Naive thymus-derived CD4-positive, alpha-beta T cell (primary cell): ENCODE data around the gene CLSTN1. TPM values are rescaled to one million over a fixed set of nuclear protein-coding genes. Genes with fewer than 3 reads are reported as not detected.

ENCODE experiments used
- ATAC-seq: fragments of 150-1000 bp; cut with Tn5 transposase; 2 replicates; pipeline ENCODE4 v1.10.0; 2021; ENCODE audit warnings: mild to moderate bottlenecking, moderate library complexity
- CTCF ChIA-PET: fragments of 350-600 bp; sonication (Branson Sonifier 250); formaldehyde crosslinking; loops from one replicate; lab custom pipeline; 2021; ENCODE audit warnings: antibody characterized with exemption; lab: Charles Lee
- POLR2A ChIA-PET: fragments of 350-600 bp; sonication (Branson Sonifier 250); formaldehyde crosslinking; loops from one replicate; lab custom pipeline; 2021; ENCODE audit warnings: antibody characterized with exemption, inconsistent platforms; lab: Charles Lee
- DNase-seq, 9 donors: peaks; one replicate each; pipeline versions ENCODE4 v3.0.0 to v3.0.0-alpha.2; 2020 to 2022; ENCODE audit warnings: mixed read lengths in 1 of 9
- H3K27ac ChIP-seq: one replicate; pipeline ENCODE4 v1.7.0; 2013; ENCODE audit warnings: mild to moderate bottlenecking, low read depth, low read length, moderate library complexity
- H3K27me3 ChIP-seq, 2 donors: one replicate each; pipeline ENCODE4 v1.7.0; 2013; ENCODE audit warnings: low read length in 2 of 2, mild to moderate bottlenecking in 2 of 2, moderate library complexity in 2 of 2; ENCODE audit not compliant: control insufficient read depth in 2 of 2, insufficient read depth in 2 of 2
- H3K36me3 ChIP-seq, 3 experiments: 1 replicate in 2 of 3; 2 replicates in 1 of 3; pipeline ENCODE4 v1.7.0; 2013; ENCODE audit warnings: low read length in 3 of 3, mild to moderate bottlenecking in 3 of 3, moderate library complexity in 1 of 3; ENCODE audit not compliant: insufficient read depth in 3 of 3, control insufficient read depth in 2 of 3
- H3K4me1 ChIP-seq, 2 donors: one replicate each; pipeline ENCODE4 v1.7.0; 2013; ENCODE audit warnings: low read length in 2 of 2, mild to moderate bottlenecking in 2 of 2, moderate library complexity in 1 of 2; ENCODE audit not compliant: control insufficient read depth in 2 of 2, insufficient read depth in 2 of 2
- H3K4me3 ChIP-seq: 2 replicates; pipeline ENCODE4 v1.7.0; 2013; ENCODE audit warnings: mild to moderate bottlenecking, low read length
- H3K9me3 ChIP-seq, 3 experiments: 1 replicate in 2 of 3; 2 replicates in 1 of 3; pipeline ENCODE4 v1.7.0; 2013; ENCODE audit warnings: low read length in 3 of 3; ENCODE audit not compliant: control insufficient read depth in 2 of 3
- H3K27ac Mint-ChIP-seq, 9 donors: one replicate each; pipeline ENCODE4 v1.8.0; 2020 to 2022; ENCODE audit warnings: mixed read lengths in 9 of 9, mild to moderate bottlenecking in 8 of 9, moderate library complexity in 5 of 9, inconsistent platforms in 2 of 9
- H3K27me3 Mint-ChIP-seq, 5 donors: one replicate each; pipeline ENCODE4 v1.8.0; 2021 to 2022; ENCODE audit warnings: mixed read lengths in 5 of 5, mild to moderate bottlenecking in 1 of 5
- H3K36me3 Mint-ChIP-seq, 5 donors: one replicate each; pipeline ENCODE4 v1.8.0; 2020 to 2022; ENCODE audit warnings: mixed read lengths in 5 of 5, mild to moderate bottlenecking in 3 of 5, inconsistent platforms in 1 of 5
- H3K4me1 Mint-ChIP-seq, 7 donors: one replicate each; pipeline ENCODE4 v1.8.0; 2020 to 2022; ENCODE audit warnings: mixed read lengths in 7 of 7, mild to moderate bottlenecking in 3 of 7, inconsistent platforms in 1 of 7
- H3K4me3 Mint-ChIP-seq, 10 donors: one replicate each; pipeline ENCODE4 v1.8.0; 2020 to 2022; ENCODE audit warnings: mild to moderate bottlenecking in 10 of 10, mixed read lengths in 10 of 10, moderate library complexity in 6 of 10, inconsistent platforms in 2 of 10
- H3K9me3 Mint-ChIP-seq, 11 donors: one replicate each; pipeline ENCODE4 v1.8.0; 2020 to 2022; ENCODE audit warnings: mixed read lengths in 11 of 11, mild to moderate bottlenecking in 4 of 11, inconsistent platforms in 1 of 11, moderate library complexity in 1 of 11
- intact Hi-C, 2 donors: fragments of 100-400 bp; cut with micrococcal nuclease; formaldehyde crosslinking; loops; one replicate each; pipeline ENCODE4 v1.15.1; 2023
- polyA plus RNA-seq, 2 donors: library from polyadenylated mRNA; unstranded; fragments of 300-500 nt; fragmentation: Illumina TruSeq; gene quantifications; one replicate each; pipeline ENCODE4 v1.2.3, GENCODE V29; 2021
- total RNA-seq, 6 experiments: library from RNA in 5 of 6; stranded (reverse) in 5 of 6; gene quantifications; 1 replicate in 5 of 6; 2 replicates in 1 of 6; pipeline ENCODE4 v1.2.3 and lab custom pipeline; 2021 to 2026

Gene CLSTN1
- total and polyA plus RNA-seq, 7 experiments from 2014 or later: 16.9 to 116 (median 78.3) TPM

GRCh38 chr1:9730096-9730901 lies 93.5 kb downstream of the CLSTN1 start:
- H3K27me3 ChIP-seq: no peaks in the 10 kb centered on the region
- Mint-ChIP-seq H3K27me3 (no peaks in the 10 kb centered on the region), H3K36me3 (peaks cover 9 to 69% (median 48%) of the 10 kb centered on the region in 5 donors), H3K27ac (peak overlapping the region; percentile 70 to 94 (median 91)), H3K4me1 (peaks cover 37 to 82% (median 65%) of the 10 kb centered on the region in 7 donors), H3K9me3 (peaks cover 0 to 23% (median 0%) of the 10 kb centered on the region in 11 donors), H3K4me3 (peak overlapping the region; percentile 1 to 80 (median 70))
- no peak for DNase-seq
- POLR2A ChIA-PET: interaction anchor here (0.6 to 13.7 kb wide), 7 partner anchors 13 to 101 kb away, joined by 3 to 192 read pairs (median 4); no protein-coding TSS in a partner anchor
- CTCF ChIA-PET: interaction anchor here (0.6 to 1.7 kb wide), 3 partner anchors 10 to 23 kb away, joined by 3 to 5 read pairs (median 4); no protein-coding TSS in a partner anchor
- no peak overlapping the region for H3K4me3 ChIP-seq
- no peaks in the 10 kb centered on the region for H3K9me3 ChIP-seq
- peaks cover 13 to 70% (median 27%) of the 10 kb centered on the region in 3 experiments for H3K36me3 ChIP-seq
- ATAC-seq: peak; percentile 49
- H3K27ac ChIP-seq: no peak overlapping the region
- intact Hi-C loops: no loop called here
- peaks cover 23 to 54% of the 10 kb centered on the region in 2 donors for H3K4me1 ChIP-seq

- DNase-seq: no peak
- POLR2A ChIA-PET: interaction anchor here (0.6 to 13.7 kb wide), 5 partner anchors 13 to 100 kb away, joined by 3 to 192 read pairs (median 5); no protein-coding TSS in a partner anchor
- ATAC-seq: no peak
- Mint-ChIP-seq H3K4me3 (peak overlapping the region in 9 of 10 donors; percentile 71 to 89 (median 81)), H3K27ac (peak overlapping the region; percentile 81 to 98 (median 94)), H3K27me3 (no peaks in the 10 kb centered on the region), H3K9me3 (peaks cover 0 to 21% (median 0%) of the 10 kb centered on the region in 11 donors), H3K36me3 (peaks cover 9 to 66% (median 52%) of the 10 kb centered on the region in 5 donors), H3K4me1 (peaks cover 40 to 89% (median 71%) of the 10 kb centered on the region in 7 donors)
- Histone ChIP-seq H3K9me3 (no peaks in the 10 kb centered on the region), H3K27ac (peak overlapping the region; percentile 62), H3K4me1 (peaks cover 23 to 60% of the 10 kb centered on the region in 2 donors), H3K27me3 (no peaks in the 10 kb centered on the region), H3K4me3 (peak overlapping the region; percentile 44), H3K36me3 (peaks cover 13 to 67% (median 21%) of the 10 kb centered on the region in 3 experiments)
- intact Hi-C loops: loop anchor here (2.0 to 5.0 kb wide), 5 partner anchors 41 to 303 kb away; partner anchors contain the start of gene UBE4B (in 1 of the 2)
- CTCF ChIA-PET: interaction anchor here (1.7 kb wide), 1 partner anchor 16 kb away, joined by 4 read pairs; no protein-coding TSS in a partner anchor
These were observed 94.2 kb downstream of the CLSTN1 start for GRCh38 chr1:9729523-9729922.

- H3K4me1 Mint-ChIP-seq: peaks cover 42 to 93% (median 75%) of the 10 kb centered on the region in 7 donors
- Histone ChIP-seq H3K9me3 (no peaks in the 10 kb centered on the region), H3K27me3 (no peaks in the 10 kb centered on the region), H3K4me3 (peak overlapping the region; percentile 44), H3K27ac (peak overlapping the region; percentile 62), H3K4me1 (peaks cover 26 to 68% of the 10 kb centered on the region in 2 donors), H3K36me3 (peaks cover 12 to 67% (median 22%) of the 10 kb centered on the region in 3 experiments)
- peak overlapping the region; percentile 81 to 98 (median 94) for H3K27ac Mint-ChIP-seq
- DNase-seq (peak in 8 of 9 donors; percentile 72 to 93 (median 86)), ATAC-seq (peak; percentile 86)
- CTCF ChIA-PET: interaction anchor here (1.6 to 2.6 kb wide), 3 partner anchors 9 to 101 kb away, joined by 3 to 18 read pairs (median 11); no protein-coding TSS in a partner anchor
- peaks cover 5 to 67% (median 54%) of the 10 kb centered on the region in 5 donors for H3K36me3 Mint-ChIP-seq
- POLR2A ChIA-PET: interaction anchor here (0.6 to 13.7 kb wide), 5 partner anchors 12 to 726 kb away, joined by 3 to 192 read pairs (median 5); no protein-coding TSS in a partner anchor
- intact Hi-C loops: loop anchor here (1.0 to 5.0 kb wide), 8 partner anchors 11 to 304 kb away; partner anchors contain the start of genes CTNNBIP1 (in 1 of the 2) and UBE4B (in 1 of the 2)
- H3K4me3 Mint-ChIP-seq: peak overlapping the region; percentile 71 to 89 (median 82)
- peaks cover 0 to 14% (median 0%) of the 10 kb centered on the region in 11 donors for H3K9me3 Mint-ChIP-seq
- no peaks in the 10 kb centered on the region for H3K27me3 Mint-ChIP-seq
These were observed 95.1 kb downstream of the CLSTN1 start for GRCh38 chr1:9728451-9729295.

GRCh38 chr1:9726905-9727595 lies 96.7 kb downstream of the CLSTN1 start:
- no peaks in the 10 kb centered on the region for H3K27me3 ChIP-seq
- H3K4me1 Mint-ChIP-seq: peaks cover 44 to 90% (median 72%) of the 10 kb centered on the region in 7 donors
- no peak for ATAC-seq

GRCh38 chr1:9726406-9726805 lies 97.4 kb downstream of the CLSTN1 start:
- Mint-ChIP-seq H3K27ac (peak overlapping the region in 8 of 9 donors; percentile 62 to 97 (median 88)), H3K9me3 (peaks cover 0 to 14% (median 0%) of the 10 kb centered on the region in 11 donors), H3K27me3 (no peaks in the 10 kb centered on the region), H3K4me1 (peaks cover 43 to 90% (median 66%) of the 10 kb centered on the region in 7 donors), H3K36me3 (peaks cover 4 to 61% (median 56%) of the 10 kb centered on the region in 5 donors), H3K4me3 (peak overlapping the region in 7 of 10 donors; percentile 27 to 76 (median 62))
- Histone ChIP-seq H3K27ac (no peak overlapping the region), H3K27me3 (no peaks in the 10 kb centered on the region), H3K4me3 (no peak overlapping the region), H3K36me3 (peaks cover 23 to 68% (median 32%) of the 10 kb centered on the region in 3 experiments), H3K4me1 (peaks cover 29 to 80% of the 10 kb centered on the region in 2 donors), H3K9me3 (no peaks in the 10 kb centered on the region)
- ChIA-PET CTCF (interaction anchor here (0.6 to 2.6 kb wide), 5 partner anchors 13 to 98 kb away, joined by 3 to 18 read pairs (median 3); no protein-coding TSS in a partner anchor), POLR2A (interaction anchor here (0.6 to 13.7 kb wide), 8 partner anchors 10 to 97 kb away, joined by 3 to 192 read pairs (median 4); partner anchors contain the start of gene PIK3CD)
- intact Hi-C loops: loop anchor here in 1 of 2 donors (5.0 kb wide), 1 partner anchor 39 kb away; no protein-coding TSS in a partner anchor
- DNase-seq (no peak), ATAC-seq (no peak)

More at GRCh38 chr1:9726905-9727595, 96.7 kb downstream of the CLSTN1 start:
- H3K4me3 ChIP-seq: no peak overlapping the region
- intact Hi-C loops: loop anchor here in 1 of 2 donors (5.0 kb wide), 1 partner anchor 40 kb away; no protein-coding TSS in a partner anchor
- DNase-seq: no peak
- Mint-ChIP-seq H3K27me3 (no peaks in the 10 kb centered on the region), H3K9me3 (peaks cover 0 to 15% (median 0%) of the 10 kb centered on the region in 11 donors), H3K36me3 (peaks cover 4 to 64% (median 60%) of the 10 kb centered on the region in 5 donors), H3K27ac (peak overlapping the region; percentile 80 to 98 (median 92)), H3K4me3 (peak overlapping the region; percentile 45 to 89 (median 74))
- peaks cover 26 to 73% of the 10 kb centered on the region in 2 donors for H3K4me1 ChIP-seq
- CTCF ChIA-PET: interaction anchor here (0.6 to 2.6 kb wide), 5 partner anchors 7 to 99 kb away, joined by 3 to 18 read pairs (median 5); no protein-coding TSS in a partner anchor
- peaks cover 17 to 68% (median 30%) of the 10 kb centered on the region in 3 experiments for H3K36me3 ChIP-seq
- no peaks in the 10 kb centered on the region for H3K9me3 ChIP-seq
- H3K27ac ChIP-seq: peak overlapping the region; percentile 62
- POLR2A ChIA-PET: interaction anchor here (0.6 to 13.7 kb wide), 10 partner anchors 10 to 102 kb away, joined by 3 to 192 read pairs (median 4); partner anchors contain the start of gene PIK3CD
